Liver (tissue), 3 donors: ENCODE measurements around the gene MDGA2.

ENCODE experiments used
- CTCF ChIP-seq: fragments of 150-350 bp; IDR thresholded peaks from 2 replicates; pipeline ENCODE4 v1.5.1; 2017; ENCODE audit warnings: improper control_type of control experiment, low read depth, low read length; ENCODE audit not compliant: missing input control
- GABPA ChIP-seq, 2 donors: IDR thresholded peaks in 1 of 2; conservative IDR thresholded peaks in 1 of 2; 2 replicates each; pipeline ENCODE4 v1.6.1; 2016; ENCODE audit warnings: antibody characterized with exemption in 2 of 2, mild to moderate bottlenecking in 1 of 2, moderate library complexity in 1 of 2
- JUND ChIP-seq, 2 donors: IDR thresholded peaks; 2 replicates each; pipeline ENCODE4 v1.6.1; 2016; ENCODE audit warnings: antibody characterized with exemption in 2 of 2
- MAX ChIP-seq: IDR thresholded peaks from 2 replicates; pipeline ENCODE4 v1.6.1; 2016; ENCODE audit warnings: antibody characterized with exemption
- REST ChIP-seq: IDR thresholded peaks from 2 replicates; pipeline ENCODE4 v1.6.1; 2016; ENCODE audit warnings: antibody characterized with exemption, mild to moderate bottlenecking
- SP1 ChIP-seq: IDR thresholded peaks from 2 replicates; pipeline ENCODE4 v1.6.1; 2018; ENCODE audit warnings: antibody characterized with exemption, mild to moderate bottlenecking
- TAF1 ChIP-seq: conservative IDR thresholded peaks from 2 replicates; pipeline ENCODE4 v1.6.1; 2016; ENCODE audit warnings: antibody characterized with exemption, mild to moderate bottlenecking
- donor health status: healthy.
- donor health status: healthy.

- TF ChIP-seq CTCF (no peak), JUND (IDR thresholded peaks at IDR 0.05) (no peak), MAX (no peak), GABPA (IDR thresholded peaks at IDR 0.05 in 1 of 2, conservative IDR thresholded peaks at IDR 0.05 in 1 of 2) (no peak), TAF1 (no peak), SP1 (no peak), REST (no peak)
Measured at GRCh38 chr14:47466916-47467315, 208.5 kb downstream of the MDGA2 start.
